Measurements from ENCODE around the gene ZNF141.

DNA sequence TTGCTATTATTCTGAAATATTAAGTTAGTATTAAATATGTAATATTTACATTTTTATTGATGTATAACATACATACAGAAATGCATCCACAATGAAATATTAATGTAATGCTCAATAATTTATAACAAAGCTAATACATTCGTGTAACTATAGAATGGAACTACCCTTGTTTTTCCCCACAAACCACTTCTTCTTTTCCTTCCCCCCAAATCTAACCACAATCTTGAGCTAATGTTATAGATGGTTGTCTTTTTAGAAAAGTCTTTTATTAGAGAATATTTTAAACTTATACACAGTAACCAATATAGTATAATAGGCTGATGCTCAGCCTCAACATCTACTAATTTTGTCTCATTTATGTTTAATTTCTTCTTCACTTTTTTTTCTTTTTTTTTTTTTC lies 27.8 kb upstream of the ZNF141 start:
- TF ChIP-seq, protein P1, sequence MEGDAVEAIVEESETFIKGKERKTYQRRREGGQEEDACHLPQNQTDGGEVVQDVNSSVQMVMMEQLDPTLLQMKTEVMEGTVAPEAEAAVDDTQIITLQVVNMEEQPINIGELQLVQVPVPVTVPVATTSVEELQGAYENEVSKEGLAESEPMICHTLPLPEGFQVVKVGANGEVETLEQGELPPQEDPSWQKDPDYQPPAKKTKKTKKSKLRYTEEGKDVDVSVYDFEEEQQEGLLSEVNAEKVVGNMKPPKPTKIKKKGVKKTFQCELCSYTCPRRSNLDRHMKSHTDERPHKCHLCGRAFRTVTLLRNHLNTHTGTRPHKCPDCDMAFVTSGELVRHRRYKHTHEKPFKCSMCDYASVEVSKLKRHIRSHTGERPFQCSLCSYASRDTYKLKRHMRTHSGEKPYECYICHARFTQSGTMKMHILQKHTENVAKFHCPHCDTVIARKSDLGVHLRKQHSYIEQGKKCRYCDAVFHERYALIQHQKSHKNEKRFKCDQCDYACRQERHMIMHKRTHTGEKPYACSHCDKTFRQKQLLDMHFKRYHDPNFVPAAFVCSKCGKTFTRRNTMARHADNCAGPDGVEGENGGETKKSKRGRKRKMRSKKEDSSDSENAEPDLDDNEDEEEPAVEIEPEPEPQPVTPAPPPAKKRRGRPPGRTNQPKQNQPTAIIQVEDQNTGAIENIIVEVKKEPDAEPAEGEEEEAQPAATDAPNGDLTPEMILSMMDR (IDR thresholded peaks at IDR 0.05) = no peak
- TF ChIP-seq POLR2AphosphoS5 (IDR thresholded peaks at IDR 0.05) (no peak), EP300 (IDR thresholded peaks at IDR 0.05) (no peak), POLR2A (IDR thresholded peaks at IDR 0.05) (no peak)
